Embryonic facial prominence (tissue), 1 donor: Measurements from ENCODE around the gene RNF126.
"Not testable (repeated sequence)": the region's sequence is repeated elsewhere in the genome, so short reads cannot be mapped to it uniquely, and the experiment has no call there.

ENCODE experiments used
- DNase-seq: peaks from one replicate; pipeline ENCODE4 v3.0.0-alpha.2; 2016; ENCODE audit errors: extremely low spot score

RNF126 gene

DNA sequence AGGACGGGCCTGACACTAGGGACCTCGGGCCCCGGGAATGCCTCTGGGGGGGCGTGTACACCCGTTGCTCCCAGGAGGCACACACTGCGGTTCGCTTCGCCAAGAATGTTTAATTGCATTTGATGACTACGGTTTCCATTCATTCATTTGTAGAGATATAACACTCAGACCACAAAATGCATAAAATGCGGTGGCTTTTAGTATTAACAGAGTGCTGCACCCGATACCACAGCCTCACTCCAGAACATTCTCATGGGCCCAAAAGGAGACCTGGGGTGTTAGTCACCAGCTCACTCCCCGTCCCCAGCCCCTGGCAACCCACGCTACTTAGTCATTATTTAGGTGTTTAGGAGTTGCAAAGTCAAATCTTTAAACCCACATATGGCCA lies 51.5 kb downstream of the RNF126 start:
- no peak for DNase-seq

DNA sequence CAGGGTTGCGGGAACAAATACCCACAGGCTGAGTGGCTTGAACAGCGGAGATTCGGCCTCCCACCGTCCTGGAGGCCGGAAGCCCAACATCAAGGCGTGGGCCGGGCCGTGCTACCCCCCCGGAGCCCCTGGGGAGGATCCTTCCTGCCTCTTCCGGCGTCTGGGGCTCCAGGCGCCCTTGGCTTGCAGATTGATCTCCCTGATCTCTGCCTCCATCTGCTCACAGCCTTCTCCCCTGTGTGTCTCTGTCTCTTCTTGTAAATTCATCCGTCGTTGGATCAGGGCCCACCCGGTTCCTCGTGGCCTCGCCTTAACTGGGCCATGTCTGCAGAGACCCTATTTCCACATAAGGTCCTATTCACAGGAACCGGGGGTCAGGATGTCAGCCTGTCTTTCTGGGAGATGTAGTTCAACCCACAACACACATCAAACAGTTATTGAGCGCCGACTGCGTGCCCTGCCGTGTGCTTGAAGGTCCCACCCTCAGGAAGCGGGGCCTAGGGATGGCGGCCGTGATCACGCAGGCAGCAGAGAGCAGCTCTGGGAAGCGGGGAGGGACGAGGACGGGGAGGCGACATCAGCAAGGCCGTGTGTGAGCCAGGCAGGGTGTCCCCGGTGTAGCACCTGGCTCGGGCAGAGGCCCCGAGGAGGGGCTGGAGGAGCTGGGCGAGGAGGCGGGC lies 52.1 kb downstream of the RNF126 start:
- DNase-seq, result no peak

DNA sequence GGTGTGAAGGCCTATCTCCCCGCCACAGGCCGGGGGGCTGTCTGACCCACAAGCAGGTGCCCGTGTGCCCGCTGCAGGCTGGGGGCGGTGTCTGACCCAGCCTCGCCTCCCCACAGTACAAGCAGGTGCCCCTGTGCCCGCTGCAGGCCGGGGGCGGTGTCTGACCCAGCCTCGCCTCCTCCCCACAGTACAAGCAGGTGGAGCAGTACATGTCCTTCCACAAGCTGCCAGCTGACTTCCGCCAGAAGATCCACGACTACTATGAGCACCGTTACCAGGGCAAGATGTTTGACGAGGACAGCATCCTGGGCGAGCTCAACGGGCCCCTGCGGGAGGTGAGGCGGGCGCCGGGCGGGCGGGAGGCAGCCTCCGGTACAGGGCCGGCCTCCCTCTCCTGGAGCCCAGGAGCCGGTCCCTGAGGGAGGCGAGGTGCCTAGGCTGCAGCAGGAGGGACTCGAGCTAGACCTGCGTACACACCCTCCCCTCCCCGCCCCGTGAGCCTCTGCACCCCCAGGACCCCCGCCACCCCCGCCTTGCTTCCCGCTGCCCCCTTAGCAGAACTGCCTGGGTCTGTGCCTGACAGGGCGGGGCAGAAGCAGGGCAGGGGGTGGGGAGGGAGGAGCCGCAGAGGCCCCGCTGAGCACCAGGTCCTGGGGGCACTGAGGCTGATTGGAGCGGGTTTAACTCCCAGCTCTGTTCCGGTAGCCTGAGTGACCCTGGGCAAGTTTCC lies 52.8 kb downstream of the RNF126 start:
- no peak for DNase-seq

DNA sequence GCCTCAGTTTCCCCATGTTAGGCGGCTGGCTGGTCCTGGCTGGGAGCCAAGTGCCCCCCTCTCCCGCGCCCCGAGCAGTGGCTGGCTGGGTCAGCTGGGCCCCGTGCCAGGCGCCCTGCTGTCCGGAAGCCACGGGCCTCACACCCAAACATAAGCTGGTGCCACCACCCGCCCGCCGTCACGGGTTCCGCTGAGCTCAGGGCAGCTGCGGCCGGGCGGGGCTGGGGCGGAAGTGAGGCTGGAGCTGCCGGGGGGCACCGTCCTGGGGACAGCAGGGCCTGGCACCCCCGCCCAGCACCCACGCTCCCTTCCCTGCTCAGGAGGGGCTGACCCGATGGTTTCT lies 54.0 kb downstream of the RNF126 start:
- DNase-seq, result no peak

DNA sequence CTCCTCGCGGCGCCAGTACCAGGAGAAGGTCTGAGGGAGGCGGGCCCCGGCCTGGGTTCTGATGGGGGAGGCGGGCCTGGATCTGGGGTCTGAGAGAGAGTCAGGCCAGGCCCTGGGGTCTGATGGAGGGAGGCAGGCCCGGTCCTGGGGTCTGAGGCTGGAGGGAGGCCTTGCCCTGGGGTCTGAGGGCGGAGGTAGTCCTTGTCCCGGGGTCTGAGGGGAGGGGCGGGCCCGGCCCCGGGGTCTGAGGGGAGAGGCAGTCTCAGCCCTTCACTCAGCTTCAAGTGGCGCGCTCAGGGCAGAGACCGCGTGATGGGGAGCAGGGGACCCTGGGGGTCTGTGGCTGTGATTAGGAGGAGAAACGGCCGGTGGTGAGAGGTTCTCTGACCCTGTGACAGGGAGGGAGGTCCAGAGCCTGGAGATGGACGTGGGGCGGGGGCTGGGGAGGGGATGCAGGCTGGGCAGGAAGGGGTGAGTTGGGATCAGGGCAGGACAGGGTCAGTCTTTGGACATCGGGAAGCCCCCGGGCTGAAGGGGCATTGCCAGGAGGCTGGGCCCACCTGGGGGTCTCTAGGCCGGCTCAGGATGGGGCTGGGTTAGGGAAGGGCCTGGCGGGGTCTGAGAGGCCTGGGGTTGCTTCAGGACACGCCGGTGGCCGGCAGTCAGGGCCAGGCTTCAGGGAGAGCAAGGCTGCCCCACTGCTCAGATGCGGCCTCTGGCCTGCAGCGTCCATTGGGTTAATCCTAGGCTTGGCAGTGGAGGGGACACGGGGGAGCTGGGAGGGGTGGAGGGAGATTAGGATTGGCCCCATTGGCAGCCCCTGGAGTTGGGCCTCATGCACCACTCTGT lies 54.6 kb downstream of the RNF126 start:
- DNase-seq, result no peak

DNA sequence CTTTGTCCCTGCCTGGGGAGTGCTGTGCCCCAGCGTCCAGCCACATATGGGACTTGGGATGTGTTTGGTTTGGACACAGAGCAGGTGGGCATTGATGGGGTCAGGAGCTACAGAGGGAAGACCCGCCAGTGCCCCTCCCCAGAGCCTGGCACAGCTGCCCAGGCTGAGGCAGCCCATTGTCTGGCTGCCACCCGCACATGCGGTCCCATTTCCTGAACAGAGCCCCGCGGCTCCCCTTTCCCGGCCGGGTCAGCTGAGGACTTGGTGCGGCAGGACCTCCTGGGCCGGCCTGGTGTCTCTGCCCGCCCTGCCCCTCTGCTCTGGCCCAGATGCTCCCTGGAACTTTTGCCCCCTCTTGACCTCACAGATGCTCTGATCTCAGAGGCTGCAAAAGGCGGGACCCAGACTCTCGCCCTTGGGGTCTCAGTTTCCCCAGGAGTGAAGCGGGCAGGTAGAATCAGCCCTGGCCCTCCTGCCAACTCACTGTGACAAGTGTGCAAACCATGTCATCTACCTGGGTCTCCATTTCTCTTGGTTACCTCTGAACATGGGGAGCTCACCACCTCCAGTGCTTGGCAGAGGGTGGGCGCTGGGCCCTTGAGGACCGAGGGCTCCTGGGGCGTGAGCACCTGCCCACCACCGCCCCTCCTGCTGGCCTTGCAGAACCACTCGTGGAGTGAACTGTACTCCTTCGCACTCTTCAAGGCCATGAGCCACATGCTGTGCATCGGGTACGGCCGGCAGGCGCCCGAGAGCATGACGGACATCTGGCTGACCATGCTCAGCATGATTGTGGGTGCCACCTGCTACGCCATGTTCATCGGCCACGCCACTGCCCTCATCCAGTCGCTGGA lies 55.5 kb downstream of the RNF126 start:
- no peak for DNase-seq

DNA sequence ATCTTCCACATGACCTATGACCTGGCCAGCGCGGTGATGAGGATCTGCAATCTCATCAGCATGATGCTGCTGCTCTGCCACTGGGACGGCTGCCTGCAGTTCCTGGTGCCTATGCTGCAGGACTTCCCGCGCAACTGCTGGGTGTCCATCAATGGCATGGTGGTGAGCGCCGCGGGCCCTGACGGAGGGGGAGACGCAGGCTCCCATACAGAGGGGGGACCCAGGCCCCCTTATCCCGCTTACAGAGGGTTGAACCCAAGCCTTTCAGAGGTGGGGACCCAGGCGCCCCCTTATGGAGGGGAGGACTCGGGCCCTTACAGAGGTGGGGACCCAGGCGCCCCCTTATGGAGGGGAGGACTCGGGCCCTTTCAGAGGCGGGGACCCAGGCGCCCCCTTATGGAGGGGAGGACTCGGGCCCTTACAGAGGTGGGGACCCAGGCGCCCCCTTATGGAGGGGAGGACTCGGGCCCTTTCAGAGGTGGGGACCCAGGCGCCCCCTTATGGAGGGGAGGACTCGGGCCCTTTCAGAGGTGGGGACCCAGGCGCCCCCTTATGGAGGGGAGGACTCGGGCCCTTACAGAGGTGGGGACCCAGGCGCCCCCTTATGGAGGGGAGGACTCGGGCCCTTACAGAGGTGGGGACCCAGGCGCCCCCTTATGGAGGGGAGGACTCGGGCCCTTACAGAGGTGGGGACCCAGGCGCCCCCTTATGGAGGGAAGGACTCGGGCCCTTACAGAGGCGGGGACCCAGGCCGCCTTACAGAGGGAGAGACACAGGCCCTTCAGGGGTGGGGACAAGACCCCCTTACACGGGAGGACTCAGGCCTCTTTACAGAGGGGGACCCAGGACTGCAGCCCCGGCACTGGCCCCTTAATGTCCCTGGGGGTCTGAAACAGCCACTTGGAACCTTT lies 57.7 kb downstream of the RNF126 start:
- not testable (repeated sequence) for DNase-seq

DNA sequence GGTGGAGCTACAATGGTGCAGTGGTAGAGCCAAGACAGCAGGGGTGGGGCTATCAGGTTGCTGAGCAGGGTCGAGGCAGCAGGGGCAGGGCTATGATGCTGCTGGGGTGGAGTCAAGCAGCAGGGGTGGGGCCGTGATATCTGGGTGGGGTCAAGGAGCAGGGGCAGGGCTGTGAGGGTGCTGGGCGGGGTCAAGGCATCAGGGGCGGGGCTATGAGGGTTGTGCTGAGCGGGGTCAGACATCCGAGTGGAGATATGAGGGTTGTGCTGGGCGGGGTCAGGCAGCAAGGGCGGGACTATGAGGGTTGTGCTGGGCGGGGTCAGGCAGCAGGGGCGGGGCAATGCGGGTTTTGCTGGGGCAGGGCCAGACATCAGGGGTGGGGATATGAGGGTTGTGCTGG lies 58.7 kb downstream of the RNF126 start:
- no peak for DNase-seq

DNA sequence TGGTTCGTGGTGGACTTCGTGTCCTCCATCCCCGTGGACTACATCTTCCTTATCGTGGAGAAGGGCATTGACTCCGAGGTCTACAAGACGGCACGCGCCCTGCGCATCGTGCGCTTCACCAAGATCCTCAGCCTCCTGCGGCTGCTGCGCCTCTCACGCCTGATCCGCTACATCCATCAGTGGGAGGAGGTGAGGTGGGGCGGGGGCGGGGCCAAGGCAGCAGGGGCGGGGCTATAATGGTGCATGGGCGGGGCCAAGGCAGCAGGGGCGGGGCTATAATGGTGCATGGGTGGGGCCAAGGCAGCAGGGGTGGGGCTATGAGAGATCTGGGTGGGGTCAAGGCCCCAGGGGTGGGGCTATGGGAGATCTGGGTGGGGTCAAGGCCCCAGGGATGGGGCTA lies 59.2 kb downstream of the RNF126 start:
- DNase-seq, result not testable (repeated sequence)

DNA sequence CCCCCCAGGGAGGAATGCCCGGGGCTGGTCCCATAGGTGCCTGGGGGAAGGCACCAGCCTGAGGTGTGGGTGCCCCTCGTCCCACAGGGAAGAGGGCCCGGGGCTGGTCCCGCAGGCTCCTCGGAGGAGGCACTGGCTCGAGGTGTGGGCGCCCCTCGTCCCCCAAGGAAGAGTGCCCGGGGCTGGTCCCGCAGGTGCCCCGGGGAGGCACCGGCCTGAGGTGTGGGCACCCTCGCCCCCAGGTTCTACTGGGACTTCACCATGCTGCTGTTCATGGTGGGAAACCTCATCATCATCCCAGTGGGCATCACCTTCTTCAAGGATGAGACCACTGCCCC lies 59.7 kb downstream of the RNF126 start:
- DNase-seq, result not testable (repeated sequence)

DNA sequence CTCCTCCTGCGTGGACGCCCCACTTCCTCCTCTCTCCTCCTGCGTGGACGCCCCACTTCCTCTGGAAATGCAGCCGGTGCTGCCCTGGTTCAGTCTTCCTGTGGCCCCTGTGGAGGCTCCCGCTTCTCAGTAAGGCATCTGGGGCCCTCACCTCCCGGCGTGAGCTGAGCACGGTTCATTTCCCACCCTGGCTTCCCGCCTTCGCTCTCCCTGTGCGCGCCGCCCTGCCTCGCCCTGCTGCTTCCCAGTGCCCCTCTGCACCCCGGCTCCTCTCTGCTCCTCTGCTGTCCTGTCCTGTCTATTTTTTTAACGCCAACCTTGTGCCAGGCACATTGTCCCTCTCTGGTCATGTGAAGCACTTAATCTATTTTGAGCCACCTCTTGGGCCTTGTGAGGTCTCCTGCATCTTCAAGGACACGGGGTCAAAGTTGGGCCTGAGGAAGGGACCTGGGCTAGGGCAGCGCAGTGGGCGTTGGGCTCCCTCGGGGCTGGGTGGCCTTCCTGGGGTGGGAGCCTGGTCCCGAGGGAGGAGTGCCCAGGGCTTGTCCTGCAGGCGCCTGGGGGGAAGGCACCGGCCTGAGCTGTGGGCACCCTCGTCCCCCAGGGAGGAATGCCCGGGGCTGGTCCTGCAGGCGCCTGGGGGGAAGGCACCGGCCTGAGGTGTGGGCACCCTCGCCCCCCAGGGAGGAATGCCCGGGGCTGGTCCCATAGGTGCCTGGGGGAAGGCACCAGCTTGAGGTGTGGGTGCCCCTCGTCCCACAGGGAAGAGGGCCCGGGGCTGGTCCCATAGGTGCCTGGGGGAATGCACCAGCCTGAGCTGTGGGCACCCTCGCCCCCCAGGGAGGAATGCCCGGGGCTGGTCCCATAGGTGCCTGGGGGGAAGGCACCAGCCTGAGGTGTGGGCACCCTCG lies 60.4 kb downstream of the RNF126 start:
- no peak for DNase-seq

DNA sequence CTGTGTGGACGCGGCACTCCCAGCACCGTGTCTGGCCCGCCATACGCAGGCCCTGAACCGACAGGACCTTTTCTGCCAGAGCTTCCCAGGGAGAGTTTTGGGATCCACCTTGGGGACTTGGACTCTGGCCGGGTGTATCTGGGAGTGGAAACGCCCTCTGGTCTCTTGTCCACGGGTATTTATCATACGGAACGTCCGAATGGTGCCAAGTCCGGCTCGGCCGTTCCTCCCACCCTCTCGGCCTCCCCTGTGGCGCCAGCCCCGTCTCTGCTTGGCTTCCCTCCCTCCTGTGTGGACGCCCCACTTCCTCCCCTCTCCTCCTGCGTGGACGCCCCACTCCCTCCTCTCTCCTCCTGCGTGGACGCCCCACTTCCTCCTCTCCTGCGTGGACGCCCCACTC lies 61.2 kb downstream of the RNF126 start:
- no peak for DNase-seq

DNA sequence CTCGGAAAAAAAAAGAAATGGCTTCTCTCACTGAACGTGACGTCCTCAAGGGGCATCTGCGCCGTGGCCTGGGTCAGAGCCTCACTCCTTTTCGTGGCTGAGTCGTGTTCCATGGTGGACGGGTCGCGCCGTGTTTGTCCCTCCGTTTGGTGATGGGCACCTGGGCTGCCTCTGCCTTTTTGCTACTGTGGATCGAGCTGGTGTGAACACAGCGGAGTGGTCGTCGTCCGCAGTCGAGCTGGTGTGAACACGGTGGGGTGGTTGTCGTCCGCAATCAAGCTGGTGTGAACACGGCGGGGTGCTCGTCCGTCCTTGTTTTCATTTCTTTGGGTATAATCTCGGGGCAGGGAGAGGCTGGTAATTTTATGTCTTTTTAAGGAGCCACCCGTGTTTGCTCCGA lies 61.7 kb downstream of the RNF126 start:
- no peak for DNase-seq
